IgD-negative memory B cell (primary cell): Measurements from ENCODE around the gene UQCRH. TPM values are rescaled to one million over a fixed set of nuclear protein-coding genes. Genes with fewer than 3 reads are reported as not detected.
"Not testable (repeated sequence)": the region's sequence is repeated elsewhere in the genome, so short reads cannot be mapped to it uniquely, and the experiment has no call there.

Experiments
- H3K27ac Mint-ChIP-seq, 3 donors: one replicate each; pipeline ENCODE4 v1.8.0; 2020 to 2022; ENCODE audit warnings: mild to moderate bottlenecking in 3 of 3, mixed read lengths in 3 of 3, moderate library complexity in 1 of 3
- H3K27me3 Mint-ChIP-seq: one replicate; pipeline ENCODE4 v1.8.0; 2021; ENCODE audit warnings: mixed read lengths
- H3K36me3 Mint-ChIP-seq: one replicate; pipeline ENCODE4 v1.8.0; 2020; ENCODE audit warnings: mild to moderate bottlenecking, mixed read lengths
- H3K4me1 Mint-ChIP-seq, 3 donors: one replicate each; pipeline ENCODE4 v1.8.0; 2020 to 2022; ENCODE audit warnings: mixed read lengths in 3 of 3, mild to moderate bottlenecking in 1 of 3
- H3K4me3 Mint-ChIP-seq, 4 donors: one replicate each; pipeline ENCODE4 v1.8.0; 2020 to 2022; ENCODE audit warnings: mild to moderate bottlenecking in 4 of 4, mixed read lengths in 4 of 4, moderate library complexity in 3 of 4
- H3K9me3 Mint-ChIP-seq, 3 donors: one replicate each; pipeline ENCODE4 v1.8.0; 2020 to 2021; ENCODE audit warnings: mixed read lengths in 3 of 3, mild to moderate bottlenecking in 1 of 3
- polyA plus RNA-seq: library from polyadenylated mRNA; unstranded; fragments of 300-500 nt; fragmentation: Illumina TruSeq; gene quantifications from one replicate; pipeline ENCODE4 v1.2.3, GENCODE V29; 2021

Gene UQCRH
- polyA plus RNA-seq, 1 donor from 2014 or later, result 310 TPM

- Mint-ChIP-seq H3K4me3 (peak overlapping the region in 1 of 4 donors; percentile 48), H3K4me1 (peaks cover 30 to 33% (median 31%) of the 10 kb centered on the region in 3 donors)
- H3K36me3 Mint-ChIP-seq, H3K27me3 Mint-ChIP-seq, H3K9me3 Mint-ChIP-seq, H3K27ac Mint-ChIP-seq: not testable (repeated sequence)
Observed at GRCh38 chr1:46337409-46337808, 33.9 kb downstream of the UQCRH start.

- H3K4me1 Mint-ChIP-seq, result peaks cover 16 to 32% (median 19%) of the 10 kb centered on the region in 3 donors
- peak within 1 kb of the TSS; percentile 93 to 100 (median 99) for H3K4me3 Mint-ChIP-seq
Observed at GRCh38 chr1:46340404-46341221, 37.1 kb downstream of the UQCRH start, which contains the start of gene NSUN4. Gene NSUN4 (plus strand): TSS chr1:46340807. CDS start chr1:46340827, 20 bp downstream.

GRCh38 chr1:46341222-46342083 is 38.0 kb downstream of the UQCRH start:
- H3K4me3 Mint-ChIP-seq, result peak overlapping the region; percentile 93 to 100 (median 99)
- H3K36me3 Mint-ChIP-seq, result peaks cover 4% of the 10 kb centered on the region
- peaks cover 16 to 32% (median 19%) of the 10 kb centered on the region in 3 donors for H3K4me1 Mint-ChIP-seq
- peaks cover 0 to 4% (median 0%) of the 10 kb centered on the region in 3 donors for H3K9me3 Mint-ChIP-seq
- H3K27me3 Mint-ChIP-seq, result no peaks in the 10 kb centered on the region
- H3K27ac Mint-ChIP-seq, result peak overlapping the region; percentile 97 to 100 (median 99)

More at GRCh38 chr1:46340404-46341221, 37.1 kb downstream of the UQCRH start, which contains the start of gene NSUN4:
- H3K36me3 Mint-ChIP-seq, result peaks cover 4% of the 10 kb centered on the region
- H3K9me3 Mint-ChIP-seq, result peaks cover 0 to 4% (median 0%) of the 10 kb centered on the region in 3 donors
- H3K27ac Mint-ChIP-seq, result peak within 1 kb of the TSS; percentile 97 to 100 (median 99)
- no peaks in the 10 kb centered on the region for H3K27me3 Mint-ChIP-seq

- Mint-ChIP-seq H3K9me3 (peaks cover 0 to 4% (median 0%) of the 10 kb centered on the region in 3 donors), H3K4me1 (peaks cover 16 to 34% (median 19%) of the 10 kb centered on the region in 3 donors)
Observed at GRCh38 chr1:46342084-46342656, 38.7 kb downstream of the UQCRH start.

GRCh38 chr1:46342677-46343350 is 39.3 kb downstream of the UQCRH start:
- peaks cover 4% of the 10 kb centered on the region for H3K36me3 Mint-ChIP-seq
- H3K4me3 Mint-ChIP-seq, result peak overlapping the region in 2 of 4 donors; percentile 8 to 98
- H3K4me1 Mint-ChIP-seq, result peaks cover 16 to 34% (median 19%) of the 10 kb centered on the region in 3 donors
- H3K27ac Mint-ChIP-seq, result peak overlapping the region; percentile 85 to 100 (median 97)
- H3K9me3 Mint-ChIP-seq, result peaks cover 0 to 4% (median 0%) of the 10 kb centered on the region in 3 donors
- H3K27me3 Mint-ChIP-seq, result no peaks in the 10 kb centered on the region

More at GRCh38 chr1:46342084-46342656, 38.7 kb downstream of the UQCRH start:
- peak overlapping the region; percentile 97 to 100 (median 99) for H3K27ac Mint-ChIP-seq
- no peaks in the 10 kb centered on the region for H3K27me3 Mint-ChIP-seq
- H3K4me3 Mint-ChIP-seq, result peak overlapping the region; percentile 86 to 100 (median 96)
- H3K36me3 Mint-ChIP-seq, result peaks cover 4% of the 10 kb centered on the region

GRCh38 chr1:46343351-46343695 is 39.8 kb downstream of the UQCRH start:
- H3K9me3 Mint-ChIP-seq, result peaks cover 0 to 4% (median 0%) of the 10 kb centered on the region in 3 donors
- peak overlapping the region; percentile 82 to 97 (median 85) for H3K27ac Mint-ChIP-seq
- peak overlapping the region in 1 of 4 donors; percentile 98 for H3K4me3 Mint-ChIP-seq
- H3K4me1 Mint-ChIP-seq, result peaks cover 21 to 37% (median 23%) of the 10 kb centered on the region in 3 donors
- peaks cover 5% of the 10 kb centered on the region for H3K36me3 Mint-ChIP-seq
- no peaks in the 10 kb centered on the region for H3K27me3 Mint-ChIP-seq

DNA sequence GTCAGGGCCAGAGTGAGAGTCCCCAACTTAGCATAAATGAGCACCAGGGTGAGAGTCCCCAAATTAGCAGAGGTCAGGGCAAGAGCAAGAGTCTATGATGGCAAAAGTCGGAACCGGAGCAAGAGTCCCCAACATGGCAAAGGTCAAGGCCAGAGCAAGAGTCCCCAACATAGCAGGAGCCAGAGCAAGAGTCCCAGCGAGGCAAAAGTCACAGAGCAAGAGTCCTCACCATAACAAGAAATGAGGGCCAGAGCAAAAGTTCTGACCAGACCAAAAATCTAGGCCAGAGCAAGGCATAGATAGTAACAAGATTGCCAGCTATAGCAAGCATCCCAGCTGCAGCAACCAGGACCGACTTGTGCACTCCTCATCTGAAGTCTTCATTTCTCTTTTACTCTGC is 40.2 kb downstream of the UQCRH start:
- H3K36me3 Mint-ChIP-seq, result peaks cover 5% of the 10 kb centered on the region
- H3K27me3 Mint-ChIP-seq, result no peaks in the 10 kb centered on the region
- peak overlapping the region in 1 of 4 donors; percentile 98 for H3K4me3 Mint-ChIP-seq
- peaks cover 0 to 4% (median 0%) of the 10 kb centered on the region in 3 donors for H3K9me3 Mint-ChIP-seq
- peaks cover 21 to 37% (median 23%) of the 10 kb centered on the region in 3 donors for H3K4me1 Mint-ChIP-seq
- peak overlapping the region; percentile 82 to 97 (median 85) for H3K27ac Mint-ChIP-seq

- peaks cover 21 to 35% (median 23%) of the 10 kb centered on the region in 3 donors for H3K4me1 Mint-ChIP-seq
- H3K36me3 Mint-ChIP-seq, result peaks cover 5% of the 10 kb centered on the region
- H3K27ac Mint-ChIP-seq, result peak overlapping the region; percentile 48 to 97 (median 82)
- no peaks in the 10 kb centered on the region for H3K27me3 Mint-ChIP-seq
- peaks cover 0 to 4% (median 0%) of the 10 kb centered on the region in 3 donors for H3K9me3 Mint-ChIP-seq
- peak overlapping the region in 2 of 4 donors; percentile 68 to 98 for H3K4me3 Mint-ChIP-seq
Observed at GRCh38 chr1:46344481-46344880, 41.0 kb downstream of the UQCRH start.

DNA sequence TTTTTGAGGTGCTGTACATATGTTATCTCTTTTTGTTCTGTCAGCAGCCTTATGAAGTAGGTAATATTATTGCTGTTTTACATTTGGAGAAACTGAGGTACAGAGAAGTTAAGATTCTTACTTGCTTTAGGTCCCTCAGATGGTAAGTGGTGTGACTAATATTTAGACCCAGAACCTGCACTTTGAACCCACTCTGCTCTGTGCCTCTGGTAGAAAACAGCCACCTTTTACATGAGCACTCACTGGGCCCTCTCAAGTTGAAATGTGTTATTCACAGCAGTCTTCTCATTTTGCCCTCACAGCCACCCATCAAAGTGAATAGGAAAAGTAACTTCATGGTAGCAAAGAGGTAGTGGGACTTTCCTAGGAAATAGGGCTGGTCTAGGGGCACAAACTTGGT is 41.8 kb downstream of the UQCRH start:
- H3K27ac Mint-ChIP-seq, result no peak overlapping the region
- H3K9me3 Mint-ChIP-seq, result peaks cover 0 to 2% (median 0%) of the 10 kb centered on the region in 3 donors
- H3K36me3 Mint-ChIP-seq, result peaks cover 8% of the 10 kb centered on the region
- H3K4me3 Mint-ChIP-seq, result no peak overlapping the region
- no peaks in the 10 kb centered on the region for H3K27me3 Mint-ChIP-seq
- H3K4me1 Mint-ChIP-seq, result peaks cover 19 to 32% (median 21%) of the 10 kb centered on the region in 3 donors

DNA sequence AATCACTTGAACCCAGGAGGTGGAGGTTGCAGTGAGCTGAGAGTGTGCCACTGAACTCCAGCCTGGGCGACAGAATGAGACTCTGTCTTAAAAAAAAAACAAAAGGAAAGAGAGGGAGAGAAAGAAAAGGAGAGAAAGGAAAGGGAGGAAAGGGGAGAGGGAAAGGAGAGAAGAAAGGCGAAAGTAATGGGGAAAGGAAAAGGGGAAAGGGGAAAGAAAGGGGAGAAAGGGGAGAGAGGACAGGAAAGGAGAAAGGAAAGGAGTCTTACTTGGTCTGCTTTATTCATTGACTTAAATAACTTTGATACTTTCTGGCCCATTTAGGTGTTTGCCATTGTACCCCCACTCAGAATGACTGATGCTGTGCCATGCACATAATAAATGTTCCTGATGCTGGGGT is 48.9 kb downstream of the UQCRH start:
- no peaks in the 10 kb centered on the region for H3K9me3 Mint-ChIP-seq
- H3K27ac Mint-ChIP-seq, result no peak overlapping the region
- H3K27me3 Mint-ChIP-seq, result no peaks in the 10 kb centered on the region
- H3K36me3 Mint-ChIP-seq, result peaks cover 4% of the 10 kb centered on the region
- peaks cover 4 to 5% (median 5%) of the 10 kb centered on the region in 3 donors for H3K4me1 Mint-ChIP-seq
- H3K4me3 Mint-ChIP-seq, result no peak overlapping the region

- not testable (repeated sequence) for H3K9me3 Mint-ChIP-seq, H3K4me3 Mint-ChIP-seq, H3K27me3 Mint-ChIP-seq, H3K36me3 Mint-ChIP-seq, H3K4me1 Mint-ChIP-seq, H3K27ac Mint-ChIP-seq
Observed at GRCh38 chr1:46355920-46356319, 52.4 kb downstream of the UQCRH start.

GRCh38 chr1:46362158-46362557 is 58.7 kb downstream of the UQCRH start:
- no peaks in the 10 kb centered on the region for H3K9me3 Mint-ChIP-seq
- peaks cover 0 to 3% (median 0%) of the 10 kb centered on the region in 3 donors for H3K4me1 Mint-ChIP-seq
- H3K27ac Mint-ChIP-seq, result no peak overlapping the region
- H3K36me3 Mint-ChIP-seq, result peaks cover 6% of the 10 kb centered on the region
- no peak overlapping the region for H3K4me3 Mint-ChIP-seq
- no peaks in the 10 kb centered on the region for H3K27me3 Mint-ChIP-seq

DNA sequence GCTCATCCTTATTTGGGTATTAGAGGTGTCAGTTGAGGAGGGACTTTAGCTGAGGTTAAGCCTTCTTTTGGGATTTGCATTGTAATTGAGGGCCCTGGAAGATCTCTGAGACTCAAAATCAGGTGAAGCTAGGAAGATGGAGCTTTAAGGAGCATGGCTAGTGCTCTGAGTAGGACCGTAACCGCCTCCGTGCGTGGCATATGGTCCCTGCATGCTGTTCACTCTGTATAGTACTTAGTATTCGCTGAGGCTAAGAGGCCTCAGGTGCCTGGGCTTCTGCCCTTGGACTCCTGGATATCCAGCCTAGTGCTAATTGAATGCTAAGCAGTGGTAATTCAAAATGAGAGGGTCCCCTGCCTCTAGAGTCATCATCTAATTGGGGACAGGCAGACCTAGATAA is 59.6 kb downstream of the UQCRH start:
- H3K36me3 Mint-ChIP-seq, result peaks cover 6% of the 10 kb centered on the region

GRCh38 chr1:46364612-46365011 is 61.1 kb downstream of the UQCRH start:
- peaks cover 3 to 14% (median 4%) of the 10 kb centered on the region in 3 donors for H3K4me1 Mint-ChIP-seq
- no peaks in the 10 kb centered on the region for H3K27me3 Mint-ChIP-seq
- no peaks in the 10 kb centered on the region for H3K9me3 Mint-ChIP-seq
- peak overlapping the region in 1 of 3 donors; percentile 67 for H3K27ac Mint-ChIP-seq
- H3K36me3 Mint-ChIP-seq, result peaks cover 9% of the 10 kb centered on the region
- H3K4me3 Mint-ChIP-seq, result no peak overlapping the region

More for the DNA sequence above, 59.6 kb downstream of the UQCRH start:
- Mint-ChIP-seq H3K4me3 (no peak overlapping the region), H3K27me3 (no peaks in the 10 kb centered on the region), H3K9me3 (no peaks in the 10 kb centered on the region), H3K4me1 (peaks cover 0 to 7% (median 1%) of the 10 kb centered on the region in 3 donors), H3K27ac (no peak overlapping the region)
